ENCODE results near the gene ZNF652.
"Not testable (repeated sequence)": the region's sequence is repeated elsewhere in the genome, so short reads cannot be mapped to it uniquely, and the experiment has no call there.

Gene ZNF652

GRCh38 chr17:49315551-49316257, 46.3 kb downstream of the ZNF652 start:
- peak; percentile 39 to 73 for DNase-seq (ENCODE audit: low read depth in 2 of 2)

GRCh38 chr17:49312722-49313121, 49.3 kb downstream of the ZNF652 start:
- no peak for DNase-seq (ENCODE audit: low read depth in 2 of 2)

DNA sequence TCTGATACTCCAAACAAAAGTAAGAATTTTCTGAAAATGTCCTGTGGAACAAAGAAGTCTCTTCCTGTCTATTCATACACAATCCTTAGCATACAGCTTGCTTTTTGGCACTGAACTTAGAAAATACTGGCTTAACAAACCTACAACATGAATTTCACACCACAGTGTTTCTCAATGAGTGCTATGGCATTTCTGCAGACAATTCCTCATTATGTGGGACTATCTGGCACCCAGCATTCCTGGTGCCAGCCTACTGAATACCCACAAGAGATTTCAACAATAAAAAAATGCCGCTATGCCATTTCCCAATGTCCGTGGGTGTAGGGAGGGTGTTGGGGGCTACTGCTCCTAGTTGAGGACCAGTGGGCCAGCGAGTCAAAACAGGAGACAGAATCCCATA, 62.1 kb downstream of the ZNF652 start:
- no peak for DNase-seq (ENCODE audit: low read depth in 2 of 2)

GRCh38 chr17:49298371-49298976, 63.6 kb downstream of the ZNF652 start:
- no peak for DNase-seq (ENCODE audit: low read depth in 2 of 2)

GRCh38 chr17:49297141-49297540, 64.9 kb downstream of the ZNF652 start:
- no peak for DNase-seq (ENCODE audit: low read depth in 2 of 2)

GRCh38 chr17:49294122-49294521, 67.9 kb downstream of the ZNF652 start:
- no peak for DNase-seq (ENCODE audit: low read depth in 2 of 2)

DNA sequence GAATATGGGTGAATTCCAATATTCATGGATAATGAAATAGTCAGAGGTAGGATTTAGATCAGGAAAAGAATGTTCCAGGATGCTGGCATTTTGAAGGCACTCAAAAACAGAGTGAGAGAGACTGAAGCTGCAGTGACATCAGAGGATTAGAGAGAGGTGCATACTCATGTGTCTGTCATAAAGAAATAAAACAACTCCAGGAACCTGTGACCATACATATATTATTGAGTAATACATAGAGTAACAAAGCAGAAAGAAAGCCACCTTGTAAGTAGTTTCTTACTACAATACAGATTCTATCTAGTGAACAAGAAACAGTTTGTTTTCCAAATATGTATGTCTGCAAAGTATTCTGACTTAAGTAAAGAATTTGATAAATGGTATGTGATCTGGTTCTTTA, 69.1 kb downstream of the ZNF652 start:
- no peak for DNase-seq (ENCODE audit: low read depth in 2 of 2)

DNA sequence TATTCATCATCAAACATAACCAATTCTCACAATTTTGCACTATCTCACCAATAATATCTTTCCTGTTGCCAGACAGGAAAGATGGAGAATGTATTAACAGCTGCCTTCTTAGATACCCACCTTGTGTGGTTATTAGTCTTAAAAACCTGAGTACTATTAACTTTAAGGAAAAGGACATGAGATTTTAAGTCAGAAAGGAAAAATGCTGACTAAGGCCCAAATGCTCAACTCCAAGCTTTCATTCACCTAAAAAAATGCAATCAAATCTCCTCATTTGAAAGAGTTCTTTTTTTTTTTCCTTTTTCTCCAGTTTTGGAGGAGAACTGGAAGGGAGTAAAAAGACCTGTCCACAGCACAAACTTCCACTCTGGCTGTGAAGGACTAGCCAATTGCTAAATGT, 70.1 kb downstream of the ZNF652 start:
- DNase-seq (ENCODE audit: low read depth in 2 of 2), result no peak

DNA sequence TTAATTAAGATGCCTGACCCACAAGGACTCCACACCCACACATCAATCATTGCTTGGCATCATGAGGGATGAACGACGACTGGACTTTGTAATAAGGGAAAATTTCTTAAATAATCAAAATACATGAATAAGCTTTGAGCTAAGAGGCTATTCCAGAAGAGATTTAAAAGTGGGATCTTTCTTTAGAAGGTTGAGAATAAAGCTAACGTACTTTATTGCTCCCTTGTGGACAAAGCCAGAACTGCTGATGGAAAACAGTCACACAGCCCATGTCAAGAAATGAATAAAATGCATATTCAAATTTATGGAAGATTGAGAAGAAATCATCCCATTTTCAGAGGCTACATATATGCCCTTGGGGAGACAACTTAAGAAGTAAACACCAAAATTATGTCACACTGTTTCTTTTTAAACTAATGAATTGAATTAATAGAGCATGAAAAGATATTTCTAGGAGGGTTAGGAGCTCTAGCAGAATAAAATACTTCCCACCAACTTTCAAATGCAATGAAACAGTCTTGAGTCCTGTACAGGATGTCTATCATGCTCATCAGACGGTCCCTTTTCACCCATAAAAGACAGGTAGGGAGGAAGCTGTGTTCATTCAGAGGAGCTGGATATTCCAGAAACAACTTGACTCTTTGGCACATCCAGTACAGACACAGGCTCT, 71.2 kb downstream of the ZNF652 start:
- DNase-seq (ENCODE audit: low read depth in 2 of 2), result no peak

DNA sequence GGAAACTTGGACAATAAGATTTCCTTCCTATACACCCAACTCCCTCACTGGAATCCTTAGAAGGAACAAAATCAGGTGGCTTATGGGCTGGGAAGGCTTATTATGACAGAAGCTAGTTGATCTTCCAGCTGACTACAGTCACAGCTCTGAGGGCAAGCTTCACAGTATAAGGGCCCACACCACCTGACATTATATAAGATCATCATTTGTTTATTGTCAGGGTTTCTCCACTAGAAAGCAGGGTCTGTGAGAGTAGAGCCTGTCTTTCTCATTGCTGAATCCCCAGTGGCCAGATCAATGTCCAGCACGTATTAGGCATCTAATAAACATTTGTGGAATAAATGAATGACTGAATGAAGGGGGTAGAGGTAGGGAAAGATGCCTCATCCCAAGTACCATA, 73.7 kb downstream of the ZNF652 start:
- DNase-seq (ENCODE audit: low read depth in 2 of 2), result no peak

DNA sequence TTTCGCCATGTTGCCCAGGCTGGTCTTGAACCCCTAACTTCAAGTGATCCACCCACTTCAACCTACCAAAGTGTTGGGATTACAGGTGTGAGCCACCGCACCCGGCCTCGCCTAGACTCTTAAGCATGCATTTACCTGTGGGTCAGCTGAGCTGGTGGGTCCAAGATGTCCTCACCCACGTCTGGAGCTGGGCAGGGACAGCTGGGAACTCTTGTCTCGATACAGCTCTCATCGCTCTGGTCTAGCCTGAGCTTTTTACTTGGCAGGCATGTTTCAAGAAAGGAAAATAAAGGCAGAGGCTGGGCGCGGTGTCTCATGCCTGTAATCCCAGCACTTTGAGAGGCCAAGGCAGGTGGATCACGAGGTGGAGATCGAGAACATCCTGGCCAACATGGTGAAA, 74.6 kb downstream of the ZNF652 start:
- DNase-seq (ENCODE audit: low read depth in 2 of 2), result no peak

- DNase-seq (ENCODE audit: low read depth in 2 of 2), result not testable (repeated sequence)
Observed at GRCh38 chr17:49286261-49286973, 75.6 kb downstream of the ZNF652 start.

GRCh38 chr17:49285716-49286115, 76.3 kb downstream of the ZNF652 start:
- no peak for DNase-seq (ENCODE audit: low read depth in 2 of 2)

GRCh38 chr17:49280918-49281317, 81.1 kb downstream of the ZNF652 start:
- DNase-seq (ENCODE audit: low read depth in 2 of 2), result no peak

DNA sequence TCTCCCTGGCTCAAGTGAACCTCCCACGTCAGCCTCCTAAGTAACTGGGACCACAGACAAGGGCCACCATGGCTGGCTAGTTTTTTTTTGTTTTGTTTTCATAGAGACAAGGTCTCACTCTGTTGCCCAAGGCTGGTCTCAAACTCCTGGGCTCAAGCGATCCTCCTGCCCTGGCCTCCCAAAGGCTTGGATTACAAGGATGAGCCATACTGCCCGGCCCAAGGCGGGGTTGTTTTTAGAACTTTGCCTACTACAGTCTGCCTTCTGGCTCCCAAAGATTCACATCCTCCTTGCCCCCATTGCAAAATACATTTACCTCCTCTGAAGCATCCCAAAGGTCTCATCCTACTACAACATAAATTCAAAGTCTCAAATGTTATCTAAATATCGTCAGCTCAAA, 82.0 kb downstream of the ZNF652 start:
- no peak for DNase-seq (ENCODE audit: low read depth in 2 of 2)

DNA sequence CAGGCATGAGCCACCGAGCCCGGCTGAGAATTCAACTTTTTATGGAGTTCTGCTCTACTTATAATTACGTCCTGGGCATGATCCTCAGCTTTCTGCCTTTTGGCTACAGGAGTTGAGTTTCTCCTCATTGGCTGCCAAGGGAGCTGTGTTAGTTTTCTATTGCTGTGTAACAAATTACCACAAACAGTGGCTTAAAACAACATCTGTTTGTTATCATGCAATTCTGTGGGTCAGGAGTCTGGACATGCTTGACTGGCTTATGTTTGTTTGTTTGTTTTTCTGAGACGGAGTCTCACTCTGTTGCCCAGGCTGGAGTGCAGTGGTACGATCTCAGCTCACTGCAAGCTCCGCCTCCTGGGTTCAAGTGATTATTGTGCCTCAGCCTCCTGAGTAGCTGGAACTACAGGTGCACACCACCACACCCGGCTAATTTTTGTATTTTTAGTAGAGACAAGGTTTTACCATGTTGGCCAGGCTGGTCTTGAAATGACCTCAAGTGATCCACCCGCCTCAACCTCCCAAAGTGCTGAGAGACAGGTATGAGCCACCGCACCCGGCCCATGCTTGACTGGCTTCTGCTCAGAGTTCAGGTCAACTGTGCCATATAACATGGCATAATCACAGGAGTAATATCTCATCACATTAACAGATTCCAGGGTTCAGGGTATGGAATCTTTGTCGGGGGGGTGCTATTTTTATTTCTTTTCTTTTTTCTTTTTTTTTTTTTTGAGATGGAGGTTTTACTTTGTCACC, 82.6 kb downstream of the ZNF652 start:
- DNase-seq (ENCODE audit: low read depth in 2 of 2), result not testable (repeated sequence)

DNA sequence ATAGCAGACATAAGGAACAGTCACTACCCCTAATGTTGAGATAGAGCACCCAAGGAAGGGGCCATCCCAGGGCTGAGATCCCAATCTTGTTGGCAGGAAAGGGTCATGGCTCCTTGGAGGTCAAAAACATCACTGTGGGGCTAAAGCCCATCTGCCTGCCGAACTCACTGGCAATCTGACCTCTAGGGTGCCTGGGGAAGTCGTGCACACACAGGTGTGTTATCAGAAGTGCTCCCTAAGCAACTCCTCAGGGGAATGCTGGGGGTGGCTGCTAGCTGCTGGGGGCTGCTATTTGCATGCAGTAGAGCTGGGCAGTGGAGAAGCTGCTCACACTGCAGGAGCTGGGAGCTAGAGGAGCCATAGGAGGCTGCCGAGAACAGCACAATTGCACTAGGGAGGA, 84.0 kb downstream of the ZNF652 start:
- DNase-seq (ENCODE audit: low read depth in 2 of 2), result no peak

DNA sequence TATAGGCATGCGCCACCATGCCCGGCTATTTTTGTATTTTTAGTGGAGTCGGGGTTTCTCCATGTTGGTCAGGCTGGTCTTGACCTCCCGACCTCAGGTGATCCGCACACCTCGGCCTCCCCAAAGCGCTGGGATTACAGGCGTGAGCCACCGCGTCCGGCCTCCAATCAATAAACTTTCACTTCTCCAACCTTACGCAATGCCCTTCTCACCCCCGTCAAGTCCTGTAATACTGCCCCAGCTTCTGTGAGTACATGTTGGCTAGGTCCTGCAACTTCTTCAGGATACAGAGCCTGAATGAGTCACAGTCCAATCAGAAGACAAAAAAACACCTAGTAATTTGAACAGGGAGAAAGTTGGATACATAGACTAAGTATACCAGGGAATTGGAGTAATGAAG, 84.4 kb downstream of the ZNF652 start:
- no peak for DNase-seq (ENCODE audit: low read depth in 2 of 2)

- not testable (repeated sequence) for DNase-seq (ENCODE audit: low read depth in 2 of 2)
Observed at GRCh38 chr17:49275981-49276380, 86.1 kb downstream of the ZNF652 start.

DNA sequence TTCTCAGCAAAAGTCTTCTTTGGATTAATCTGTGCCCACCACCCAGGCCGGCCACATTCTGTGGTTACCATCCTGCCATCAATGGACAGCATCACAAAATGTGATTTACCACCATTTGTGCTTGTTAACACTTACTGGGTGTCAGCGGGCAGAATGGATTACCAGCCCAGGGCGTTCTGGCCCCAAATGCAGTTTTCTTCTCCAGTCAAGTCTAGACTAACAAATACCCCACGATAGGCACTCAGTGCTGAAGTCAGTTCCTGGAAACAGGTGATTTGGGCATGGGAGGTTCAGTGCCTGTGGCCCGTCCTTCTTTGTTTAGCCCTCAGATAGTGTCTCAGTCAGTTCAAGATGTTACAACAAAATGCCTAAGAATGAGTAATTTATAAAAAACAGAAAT, 92.7 kb downstream of the ZNF652 start:
- no peak for DNase-seq (ENCODE audit: low read depth in 2 of 2)

DNA sequence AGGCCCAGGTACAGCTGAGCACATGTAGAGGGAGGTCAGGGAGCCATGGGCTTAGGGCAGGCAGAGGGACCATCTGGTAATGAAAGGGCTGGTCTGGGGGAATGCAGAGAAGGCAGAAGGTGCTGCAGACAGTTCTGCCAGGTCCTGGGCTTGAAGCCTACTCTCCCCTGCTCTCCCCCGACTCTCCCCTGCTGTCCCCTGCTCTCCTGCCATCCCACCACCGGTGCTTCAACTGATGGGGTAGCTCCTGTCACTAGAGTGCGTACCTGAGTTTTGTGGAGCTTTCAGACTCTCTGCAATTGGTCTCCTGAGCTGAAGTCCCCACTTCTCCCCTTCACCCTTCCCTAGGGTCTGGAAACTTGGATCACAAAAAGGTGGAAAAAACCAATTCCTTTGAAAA, 94.1 kb downstream of the ZNF652 start:
- DNase-seq (ENCODE audit: low read depth in 2 of 2), result no peak

DNA sequence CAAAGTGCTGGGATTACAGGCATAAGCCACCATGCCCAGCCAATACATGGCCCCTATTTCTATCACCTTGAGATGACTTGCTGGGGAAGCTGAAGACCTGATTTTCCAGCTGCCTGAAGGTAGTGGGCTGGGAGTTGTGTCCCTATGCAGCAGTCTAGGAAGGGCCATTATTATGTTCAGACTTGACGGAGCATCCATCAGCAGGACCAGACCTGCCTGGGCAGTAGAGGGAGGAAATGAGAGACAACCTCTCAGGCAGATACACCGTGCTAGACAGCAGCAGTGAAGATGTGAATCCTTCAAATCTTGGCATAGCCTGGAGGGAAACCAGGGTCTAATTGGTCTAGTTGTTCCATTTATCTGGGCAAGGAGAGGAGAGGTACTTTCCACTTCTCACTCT, 95.8 kb downstream of the ZNF652 start:
- no peak for DNase-seq (ENCODE audit: low read depth in 2 of 2)

All from stimulated activated CD8-positive, alpha-beta memory T cell treated with anti-CD3 and anti-CD28 coated beads, Interleukin-15, amount 100 ng/mL, for 4 hours (primary cell).